ENCODE results near the gene GNPDA1.

Gene GNPDA1

DNA sequence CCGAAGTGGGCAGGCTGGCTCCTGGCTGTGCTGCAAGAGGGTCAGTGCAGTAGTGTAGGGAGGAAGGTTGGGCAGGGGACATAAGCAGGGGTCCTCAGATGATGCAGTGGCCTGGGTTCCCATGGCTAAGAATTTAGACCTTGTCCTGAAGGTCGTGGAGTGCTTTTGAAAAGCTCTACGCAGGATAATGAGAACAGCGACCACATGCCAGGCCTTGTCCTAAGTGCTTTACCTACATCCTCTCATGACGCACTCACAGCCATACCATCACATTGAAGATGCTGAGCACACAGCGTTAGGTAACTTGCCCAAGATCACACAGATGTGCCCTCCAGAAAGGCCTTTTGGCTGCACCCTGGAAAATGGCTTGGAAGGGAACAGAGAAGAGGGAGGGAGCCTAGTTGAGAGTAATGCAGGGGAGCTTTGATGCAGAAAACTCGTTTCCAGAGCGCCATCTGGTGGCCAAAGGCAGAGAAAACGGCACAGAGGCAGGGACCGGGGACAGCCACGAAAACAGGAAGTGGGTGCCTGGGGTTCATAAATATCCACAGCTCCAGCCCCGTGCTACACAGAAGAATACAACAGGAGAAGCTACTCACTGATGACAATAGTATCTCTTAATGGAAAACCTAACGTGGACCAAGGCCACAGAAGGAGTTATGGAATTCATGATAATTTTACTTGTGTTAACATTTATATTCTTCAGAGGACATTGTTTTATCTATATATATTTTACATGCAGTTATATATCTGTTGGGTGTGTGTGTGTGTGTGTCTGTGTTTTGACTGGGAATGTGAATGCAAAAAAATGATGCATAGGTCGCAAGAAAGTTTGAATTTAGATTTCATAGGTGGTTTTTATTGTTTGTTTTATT, 52.1 kb downstream of the GNPDA1 start:
- Histone ChIP-seq H3K36me3 (no peaks in the 10 kb centered on the region), H3K27me3 (no peaks in the 10 kb centered on the region), H4K20me1 (no peaks in the 10 kb centered on the region), H3K9me3 (no peaks in the 10 kb centered on the region), H3K27ac (peak overlapping the region; percentile 75; the same call in 1 of the 2 replicates), H3K9ac (peak overlapping the region; percentile 31; the same call in 1 of the 2 replicates), H3K4me2 (peak overlapping the region; percentile 86), H3K4me3 (no peak overlapping the region), H3K4me1 (peaks cover 58% of the 10 kb centered on the region)
- TF ChIP-seq Cebpa-rat (IDR thresholded peaks at IDR 0.05): no peak

DNA sequence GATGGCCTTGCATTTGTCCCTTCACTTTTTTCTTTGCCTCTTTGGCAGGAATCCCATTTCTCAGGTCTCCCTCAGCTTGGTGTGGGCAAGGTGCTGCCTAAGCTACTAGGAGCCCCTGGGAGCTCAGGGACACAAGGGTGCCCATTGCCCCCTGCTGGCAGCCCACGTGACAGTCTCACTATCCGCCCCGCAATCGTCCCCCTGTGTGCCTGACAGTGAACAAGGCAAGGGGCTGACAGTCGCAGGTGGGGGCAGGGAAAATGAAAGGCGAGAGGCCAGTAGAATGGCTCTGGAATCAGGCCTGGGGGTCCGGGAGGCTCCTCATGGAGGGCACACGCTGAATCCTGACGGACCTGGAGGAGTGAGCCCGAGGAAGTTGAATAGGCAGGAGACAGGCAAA, 52.8 kb downstream of the GNPDA1 start:
- H3K9me3 ChIP-seq: no peaks in the 10 kb centered on the region
- peaks cover 58% of the 10 kb centered on the region for H3K4me1 ChIP-seq
- H4K20me1 ChIP-seq: no peaks in the 10 kb centered on the region
- H3K4me2 ChIP-seq: peak overlapping the region; percentile 86
- no peak overlapping the region for H3K4me3 ChIP-seq
- no peaks in the 10 kb centered on the region for H3K36me3 ChIP-seq
- no peaks in the 10 kb centered on the region for H3K27me3 ChIP-seq
- H3K27ac ChIP-seq: peak overlapping the region; percentile 75; the same call in 1 of the 2 replicates
- no peak overlapping the region for H3K9ac ChIP-seq
- TF ChIP-seq Cebpa-rat (IDR thresholded peaks at IDR 0.05): no peak

DNA sequence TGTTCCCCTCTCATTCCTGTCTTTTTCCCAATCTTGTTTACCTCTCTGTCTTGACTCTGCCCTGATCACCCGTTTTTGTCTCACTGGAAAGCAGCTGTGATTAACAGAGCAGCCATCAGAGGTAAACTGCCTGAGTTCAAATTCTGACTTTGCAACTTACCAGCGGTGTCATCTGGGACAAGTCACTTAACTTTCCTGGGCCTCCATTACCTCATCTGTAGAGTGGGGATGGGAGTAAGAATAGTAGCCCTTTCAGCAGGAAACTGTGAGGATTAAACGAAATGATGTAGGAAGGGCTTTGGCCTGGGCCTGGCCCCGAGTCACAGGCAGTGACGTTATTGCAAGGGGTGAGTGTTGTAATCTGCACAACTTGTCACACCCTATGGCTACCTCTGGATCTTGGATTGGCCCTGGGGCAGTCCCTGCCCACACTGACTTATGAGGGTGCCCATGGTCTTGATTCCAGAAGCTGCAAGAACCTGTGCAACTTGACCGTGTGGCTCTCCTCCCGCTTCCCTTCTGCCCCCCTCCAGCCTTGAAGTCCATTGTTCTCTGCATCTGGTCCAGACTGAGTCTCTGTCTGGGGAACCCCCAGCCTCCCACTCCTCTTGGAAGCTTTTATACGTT, 54.2 kb downstream of the GNPDA1 start:
- H3K36me3 ChIP-seq: no peaks in the 10 kb centered on the region
- no peaks in the 10 kb centered on the region for H3K9me3 ChIP-seq
- no peaks in the 10 kb centered on the region for H4K20me1 ChIP-seq
- peak overlapping the region; percentile 29; the same call in 1 of the 2 replicates for H3K4me3 ChIP-seq
- no peaks in the 10 kb centered on the region for H3K27me3 ChIP-seq
- TF ChIP-seq Cebpa-rat (IDR thresholded peaks at IDR 0.05): no peak
- H3K4me1 ChIP-seq: peaks cover 60% of the 10 kb centered on the region
- peak overlapping the region; percentile 75 for H3K27ac ChIP-seq
- peak overlapping the region; percentile 86 for H3K4me2 ChIP-seq
- peak overlapping the region; percentile 67; the same call in 1 of the 2 replicates for H3K9ac ChIP-seq

DNA sequence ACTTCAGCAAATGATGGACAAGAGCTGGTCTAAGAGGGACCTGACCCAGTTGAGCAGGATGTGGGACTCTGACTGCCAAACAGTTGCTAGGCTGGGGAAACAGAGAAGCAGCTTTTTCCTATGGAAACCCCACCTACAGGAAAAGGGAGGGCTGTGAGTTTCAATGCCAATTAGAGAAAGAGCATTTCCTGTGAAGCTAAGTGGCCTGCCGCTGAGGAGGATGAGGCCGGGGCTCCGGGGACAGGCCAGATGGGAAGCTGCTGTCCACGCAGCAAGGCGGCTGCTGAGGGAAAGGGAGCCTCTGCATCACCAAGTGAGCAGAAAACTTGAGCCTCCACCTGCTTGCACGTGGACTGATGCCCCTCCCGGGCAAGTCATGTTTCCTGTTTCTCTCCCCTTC, 54.7 kb downstream of the GNPDA1 start, which contains the start of gene PCDH12:
PCDH12 (minus strand) TSS at position 90 of the 400 bp plus-strand sequence. CDS start 351 bp downstream, outside the sequence.
- Histone ChIP-seq H3K9ac (peak within 1 kb of the TSS; percentile 67), H3K36me3 (no peaks in the 10 kb centered on the region), H3K4me3 (peak within 1 kb of the TSS; percentile 29), H3K9me3 (no peaks in the 10 kb centered on the region), H4K20me1 (no peaks in the 10 kb centered on the region), H3K4me1 (peaks cover 61% of the 10 kb centered on the region), H3K27ac (peak within 1 kb of the TSS; percentile 75), H3K4me2 (peak within 1 kb of the TSS; percentile 86), H3K27me3 (no peaks in the 10 kb centered on the region)
- TF ChIP-seq Cebpa-rat (IDR thresholded peaks at IDR 0.05): no peak

DNA sequence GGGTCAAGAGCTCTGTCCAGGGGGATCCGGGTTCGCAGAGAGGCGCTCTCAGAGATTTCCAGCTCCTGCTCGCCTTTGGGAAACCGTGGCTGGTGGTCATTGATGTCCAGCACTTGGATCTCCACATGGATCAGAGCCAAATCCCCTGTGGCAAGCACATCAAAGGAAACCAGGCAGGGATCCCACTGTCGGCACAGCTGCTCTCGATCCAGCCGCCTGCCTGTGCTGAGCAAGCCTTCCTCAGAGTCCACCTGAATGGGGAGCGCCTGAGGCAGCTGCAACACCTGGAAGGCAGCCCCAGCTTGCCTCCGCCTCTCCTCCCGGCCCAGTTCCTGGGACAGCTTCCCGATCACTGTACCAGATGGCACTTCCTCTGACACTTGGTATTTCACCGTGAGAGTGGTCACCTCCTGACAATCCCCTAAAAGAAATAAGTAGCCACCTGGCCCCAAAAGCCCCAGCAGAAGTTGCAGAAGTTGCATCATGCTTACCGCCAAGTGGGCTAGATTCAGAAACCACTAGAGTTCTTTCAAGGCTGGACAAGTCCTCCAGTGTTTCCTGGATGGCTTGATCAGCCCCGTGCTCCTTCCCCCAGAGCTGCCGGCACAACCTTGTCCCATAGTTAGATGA, 55.3 kb downstream of the GNPDA1 start:
- Histone ChIP-seq H3K4me1 (peaks cover 67% of the 10 kb centered on the region), H3K9ac (peak overlapping the region; percentile 67), H3K4me3 (peak overlapping the region; percentile 29), H3K9me3 (no peaks in the 10 kb centered on the region), H3K4me2 (peak overlapping the region; percentile 86), H3K27me3 (no peaks in the 10 kb centered on the region), H3K36me3 (no peaks in the 10 kb centered on the region), H4K20me1 (no peaks in the 10 kb centered on the region), H3K27ac (peak overlapping the region; percentile 75)
- peak; percentile 69; the same call in 1 of the 2 replicates for TF ChIP-seq Cebpa-rat (IDR thresholded peaks at IDR 0.05)

DNA sequence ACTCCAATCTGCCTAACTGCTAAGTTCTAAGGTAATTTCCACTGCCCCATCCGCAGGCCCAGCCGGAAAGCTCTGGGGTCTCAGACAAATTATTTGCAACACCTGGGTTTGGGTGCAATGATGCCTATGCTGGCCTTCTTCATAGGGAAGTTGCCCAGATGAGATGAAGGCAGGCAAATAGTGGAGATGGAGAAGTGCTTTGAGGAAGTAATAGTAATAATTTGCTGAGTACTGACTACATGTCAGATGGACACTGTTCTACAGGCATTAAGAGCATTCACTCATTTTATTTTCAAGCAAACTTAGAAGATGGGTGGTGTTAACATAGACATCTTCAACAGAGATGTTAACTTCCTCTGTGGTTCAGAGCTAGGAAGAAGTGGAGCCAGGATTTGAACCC, 58.6 kb downstream of the GNPDA1 start:
- TF ChIP-seq Cebpa-rat (IDR thresholded peaks at IDR 0.05): no peak
- Histone ChIP-seq H4K20me1 (no peaks in the 10 kb centered on the region), H3K9me3 (no peaks in the 10 kb centered on the region), H3K27me3 (no peaks in the 10 kb centered on the region), H3K4me2 (peak overlapping the region; percentile 78), H3K4me1 (peaks cover 63% of the 10 kb centered on the region), H3K4me3 (no peak overlapping the region), H3K36me3 (no peaks in the 10 kb centered on the region), H3K9ac (no peak overlapping the region), H3K27ac (no peak overlapping the region)

DNA sequence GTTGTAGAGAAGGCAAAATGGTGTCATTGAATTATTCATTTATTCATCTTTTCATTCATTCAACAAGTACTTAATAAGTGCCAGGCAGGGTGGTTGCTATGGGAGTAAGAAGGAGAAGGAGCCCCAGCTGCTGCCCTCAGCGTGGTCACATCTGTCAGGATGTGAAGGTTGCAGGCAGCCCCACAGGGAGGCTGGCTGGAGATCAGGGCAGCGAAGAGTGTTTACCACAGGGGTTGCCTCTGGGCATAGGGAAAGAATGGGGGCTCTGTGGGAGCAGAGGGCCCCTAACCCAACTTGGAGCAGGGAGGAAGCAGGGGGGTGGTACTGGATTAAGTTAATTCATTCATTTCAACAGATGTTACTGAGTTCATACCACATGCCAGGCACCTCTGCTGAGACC, 60.8 kb downstream of the GNPDA1 start:
- Histone ChIP-seq H3K9ac (peak overlapping the region; percentile 46; the same call in 1 of the 2 replicates), H4K20me1 (no peaks in the 10 kb centered on the region), H3K4me1 (peaks cover 50% of the 10 kb centered on the region), H3K36me3 (no peaks in the 10 kb centered on the region), H3K9me3 (no peaks in the 10 kb centered on the region), H3K4me2 (peak overlapping the region; percentile 78), H3K4me3 (no peak overlapping the region), H3K27ac (peak overlapping the region; percentile 45), H3K27me3 (no peaks in the 10 kb centered on the region)
- no peak for TF ChIP-seq Cebpa-rat (IDR thresholded peaks at IDR 0.05)

DNA sequence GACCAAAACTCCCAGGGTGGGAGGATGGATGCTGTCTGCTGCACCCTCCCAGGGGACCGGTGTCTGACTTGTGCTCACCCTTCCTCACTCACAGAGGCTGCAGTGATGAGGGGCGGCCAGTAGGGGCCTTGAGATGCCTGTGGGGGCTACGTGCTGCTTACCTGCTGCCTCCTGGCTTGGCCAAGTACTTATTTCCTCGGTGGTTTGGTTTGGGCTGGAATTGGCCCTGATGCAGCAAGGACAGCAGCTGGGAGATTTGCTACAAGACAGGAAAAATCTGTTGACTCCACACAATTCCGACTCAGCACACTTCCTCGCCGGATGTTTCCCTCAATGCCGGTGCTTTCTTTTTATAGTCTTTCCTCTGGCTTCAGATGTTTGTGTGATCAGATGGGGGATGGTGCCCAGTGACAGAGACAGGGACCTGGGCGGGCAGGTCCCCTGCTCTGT, 61.5 kb downstream of the GNPDA1 start:
- Histone ChIP-seq H3K27ac (peak overlapping the region; percentile 42; the same call in 1 of the 2 replicates), H3K4me2 (peak overlapping the region; percentile 78), H4K20me1 (no peaks in the 10 kb centered on the region), H3K4me1 (peaks cover 51% of the 10 kb centered on the region), H3K27me3 (no peaks in the 10 kb centered on the region), H3K9ac (peak overlapping the region; percentile 28; the same call in 1 of the 2 replicates), H3K9me3 (no peaks in the 10 kb centered on the region), H3K36me3 (no peaks in the 10 kb centered on the region), H3K4me3 (no peak overlapping the region)
- no peak for TF ChIP-seq Cebpa-rat (IDR thresholded peaks at IDR 0.05)

Measured in BLaER1 (cell line).